COLO668 (cell line): ENCODE data around the gene SELENOK.
"Not testable (repeated sequence)": the region's sequence is repeated elsewhere in the genome, so short reads cannot be mapped to it uniquely, and the experiment has no call there.

Experiments
- DNase-seq: peaks from one replicate; lab custom pipeline; 2025; ENCODE audit not compliant: unreplicated experiment; lab: John Stamatoyannopoulos, UW

Gene SELENOK

GRCh38 chr3:53891497-53892285, at the start of gene SELENOK:
TSS of gene SELENOK (minus strand) at chr3:53891859.
- peak; percentile 96 for DNase-seq

- no peak for DNase-seq
Observed at GRCh38 chr3:53941184-53941583, 49.5 kb upstream of the SELENOK start.

- no peak for DNase-seq
Observed at GRCh38 chr3:53940623-53941022, 49.0 kb upstream of the SELENOK start.

- DNase-seq = no peak
Observed at GRCh38 chr3:53939813-53940212, 48.2 kb upstream of the SELENOK start.

- no peak for DNase-seq
Observed at GRCh38 chr3:53939086-53939582, 47.5 kb upstream of the SELENOK start.

DNA sequence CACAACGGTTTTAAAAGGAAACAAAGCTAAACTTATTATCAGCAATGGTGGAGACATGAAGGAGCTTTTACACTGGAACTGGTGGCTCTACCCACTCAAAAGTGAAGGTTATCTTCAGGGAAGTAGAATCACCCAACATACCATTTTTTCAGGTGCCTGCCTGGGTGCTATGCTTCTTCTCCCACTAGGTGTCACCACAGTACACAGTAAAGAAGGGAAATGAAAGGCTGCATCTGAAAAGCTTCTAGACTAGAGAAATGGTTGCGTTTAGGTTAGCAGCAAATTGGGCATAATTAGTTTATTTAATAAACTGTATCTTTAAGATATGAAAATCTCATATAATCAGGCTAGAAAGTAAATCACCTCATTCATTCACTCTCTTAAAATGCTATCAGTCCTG, 47.0 kb upstream of the SELENOK start:
- peak; percentile 29 for DNase-seq

DNA sequence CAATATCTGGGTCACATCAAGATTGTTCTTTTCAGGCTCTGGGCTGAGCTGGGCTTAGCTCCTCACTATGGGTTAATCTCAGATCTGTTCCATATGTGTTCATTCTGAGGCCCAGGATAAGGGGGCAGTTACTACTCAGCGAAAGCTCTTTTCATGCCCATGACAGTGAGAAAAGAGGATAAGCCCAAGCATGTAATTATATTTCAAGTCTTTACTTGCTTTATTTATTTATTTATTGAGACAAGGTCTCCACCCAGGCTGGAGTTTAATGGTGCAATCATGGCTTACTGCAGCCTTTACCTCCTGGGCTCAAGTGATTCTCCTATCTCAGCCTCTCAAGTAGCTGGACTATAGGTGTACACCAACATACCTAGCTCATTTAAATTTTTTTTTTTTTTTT, 44.7 kb upstream of the SELENOK start:
- DNase-seq = no peak

DNA sequence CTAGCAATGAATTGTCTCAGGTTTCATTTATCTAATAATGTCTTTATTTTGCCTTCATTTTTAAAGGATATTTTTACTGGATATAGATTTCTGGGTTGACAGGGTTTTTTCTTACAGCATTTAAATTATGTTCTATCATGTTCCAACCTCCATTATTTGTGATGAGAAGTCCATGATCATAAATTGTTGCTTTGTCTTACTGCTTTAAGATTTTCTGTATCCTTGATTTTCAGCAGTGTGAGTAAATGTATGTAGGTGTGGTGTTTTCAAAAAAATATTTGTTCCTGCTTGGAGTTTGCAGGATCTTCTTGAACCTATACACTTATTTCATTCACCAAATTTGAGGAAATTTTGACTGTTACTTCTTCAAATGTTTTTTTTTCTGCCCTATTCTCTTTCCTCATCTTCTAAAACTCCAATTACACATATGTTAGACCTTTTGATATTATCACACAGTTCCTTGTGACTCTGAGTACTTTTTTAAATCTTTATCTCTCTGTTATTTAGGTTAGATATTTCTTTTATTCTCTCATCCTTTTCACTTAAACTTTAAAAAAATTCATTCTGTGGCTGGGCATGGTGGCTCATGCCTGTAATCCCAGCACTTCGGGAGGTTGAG, 43.7 kb upstream of the SELENOK start:
- no peak for DNase-seq

DNA sequence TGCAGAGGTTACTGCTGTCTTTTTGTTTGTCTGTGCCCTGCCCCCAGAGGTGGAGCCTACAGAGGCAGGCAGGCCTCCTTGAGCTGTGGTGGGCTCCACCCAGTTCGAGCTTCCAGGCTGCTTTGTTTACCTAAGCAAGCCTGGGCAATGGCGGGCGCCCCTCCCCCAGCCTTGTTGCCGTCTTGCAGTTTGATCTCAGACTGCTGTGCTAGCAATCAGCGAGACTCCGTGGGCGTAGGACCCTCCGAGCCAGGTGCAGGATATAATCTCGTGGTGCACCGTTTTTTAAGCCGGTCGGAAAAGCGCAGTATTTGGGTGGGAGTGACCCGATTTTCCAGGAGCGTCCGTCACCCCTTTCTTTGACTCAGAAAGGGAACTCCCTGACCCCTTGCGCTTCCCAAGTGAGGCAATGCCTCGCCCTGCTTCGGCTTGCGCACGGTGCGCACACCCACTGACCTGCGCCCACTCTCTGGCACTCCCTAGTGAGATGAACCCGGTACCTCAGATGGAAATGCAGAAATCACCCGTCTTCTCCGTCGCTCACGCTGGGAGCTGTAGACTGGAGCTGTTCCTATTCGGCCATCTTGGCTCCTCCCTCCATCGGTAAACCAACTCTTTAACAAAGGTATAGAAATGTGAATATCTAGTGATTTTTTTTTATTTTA, 35.7 kb upstream of the SELENOK start:
- DNase-seq = not testable (repeated sequence)

- DNase-seq = no peak
Observed at GRCh38 chr3:53921296-53921695, 29.6 kb upstream of the SELENOK start.

GRCh38 chr3:53919741-53920140, 28.1 kb upstream of the SELENOK start:
- no peak for DNase-seq

GRCh38 chr3:53913401-53913800, 21.7 kb upstream of the SELENOK start:
- no peak for DNase-seq

- no peak for DNase-seq
Observed at GRCh38 chr3:53902711-53903110, 11.1 kb upstream of the SELENOK start.

- DNase-seq = no peak
Observed at GRCh38 chr3:53902067-53902466, 10.4 kb upstream of the SELENOK start.

DNA sequence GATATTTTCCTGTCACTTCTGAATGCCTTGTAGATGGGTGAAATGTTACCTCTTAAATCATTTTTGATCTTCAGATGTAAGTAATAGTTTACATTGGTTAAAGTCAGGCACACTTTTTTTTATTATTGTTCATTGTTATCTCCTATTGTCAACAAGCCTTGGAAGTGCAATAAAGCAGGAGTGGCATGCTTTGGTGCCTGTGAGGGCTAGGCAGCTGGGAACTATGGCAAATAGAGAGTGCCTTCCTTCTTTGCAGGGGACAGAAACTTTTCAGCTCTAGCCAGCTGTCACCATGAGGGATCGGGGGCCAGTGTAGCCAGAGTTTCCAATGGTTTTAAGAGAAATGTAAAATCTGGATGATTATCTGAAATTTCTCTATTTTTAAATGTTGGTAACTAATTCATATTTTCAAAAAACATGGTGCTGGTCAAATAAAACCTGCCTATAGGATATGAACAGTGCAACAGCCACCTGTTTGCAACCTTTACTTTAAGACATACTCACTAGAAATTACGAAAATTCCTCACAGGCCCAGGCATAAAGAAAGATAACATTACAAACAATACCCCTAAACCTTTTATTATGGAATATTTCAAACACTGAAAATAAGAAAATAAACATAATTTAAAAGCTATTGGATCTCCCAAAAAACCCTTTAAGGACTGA, 9.1 kb upstream of the SELENOK start:
- DNase-seq = no peak

- no peak for DNase-seq
Observed at GRCh38 chr3:53899750-53900149, 8.1 kb upstream of the SELENOK start.

DNA sequence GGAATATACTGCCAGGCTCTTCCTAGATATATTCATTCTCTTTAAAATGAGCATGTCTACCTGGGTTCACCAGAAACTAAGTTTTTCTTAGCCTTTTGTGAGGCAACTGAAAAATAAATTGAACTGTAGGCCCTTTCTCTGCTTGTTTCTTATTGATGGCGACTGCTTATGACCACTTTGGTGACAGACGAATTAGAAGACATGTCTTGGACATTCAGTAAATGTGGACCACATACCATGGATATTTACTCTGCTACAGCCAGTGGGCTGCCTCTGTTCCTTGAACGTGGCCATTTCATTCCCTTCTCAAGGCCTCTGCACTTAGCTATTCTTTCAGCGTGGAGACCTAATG, 603 bp upstream of the SELENOK start:
- no peak for DNase-seq

DNA sequence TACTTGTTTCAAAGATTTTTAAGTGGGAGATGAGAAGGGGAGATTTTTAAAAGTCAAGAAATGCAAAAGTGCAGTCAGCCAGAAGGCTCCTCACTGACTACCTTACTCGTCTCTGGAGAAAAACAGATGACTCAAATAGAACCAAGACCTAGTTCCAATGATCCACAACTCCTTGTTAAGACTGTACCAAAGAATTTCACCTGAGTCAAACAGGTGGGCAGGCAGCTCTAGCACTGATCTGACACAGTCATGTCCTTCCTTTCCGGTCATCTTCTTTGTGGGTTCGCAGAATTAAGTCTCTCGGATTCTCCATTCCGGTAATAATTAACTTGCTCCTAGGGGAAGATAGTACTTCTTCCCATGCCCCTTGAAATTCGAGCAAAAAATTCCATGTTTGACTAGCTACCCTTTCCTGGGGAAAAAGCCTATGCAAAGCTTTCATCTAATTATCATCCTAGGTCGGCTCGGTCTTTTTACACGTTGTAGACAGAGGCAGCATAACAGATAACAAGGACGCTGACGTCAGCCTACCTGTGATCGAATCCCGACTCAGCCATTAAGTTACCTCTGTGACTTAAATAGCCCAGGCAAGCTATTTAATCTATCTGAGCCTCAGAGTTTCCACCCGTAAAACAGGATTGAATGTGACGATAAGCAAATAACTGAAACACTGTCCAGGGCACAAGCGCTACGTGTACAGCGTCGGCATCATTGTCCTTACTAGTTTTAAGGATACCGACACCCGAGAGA, 758 bp downstream of the SELENOK start:
- peak; percentile 40 for DNase-seq

DNA sequence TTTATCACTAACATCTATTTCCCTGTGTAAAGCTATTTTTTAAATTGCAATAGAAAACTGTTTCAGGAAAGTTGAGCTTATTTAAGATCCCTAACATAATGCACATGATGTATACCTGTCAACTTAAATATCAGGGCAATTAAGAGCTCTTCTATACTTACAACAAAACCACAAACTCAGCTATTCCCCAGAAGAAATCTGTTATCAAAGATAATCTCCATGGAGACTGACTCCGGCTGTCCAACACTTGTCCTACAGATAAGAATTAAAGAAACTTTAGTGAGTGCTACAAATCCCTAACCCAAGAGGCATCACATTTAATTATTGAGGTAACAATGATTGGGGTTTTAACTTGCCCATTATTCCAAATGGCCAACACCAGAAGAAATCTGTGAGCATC, 3.4 kb downstream of the SELENOK start:
- no peak for DNase-seq

DNA sequence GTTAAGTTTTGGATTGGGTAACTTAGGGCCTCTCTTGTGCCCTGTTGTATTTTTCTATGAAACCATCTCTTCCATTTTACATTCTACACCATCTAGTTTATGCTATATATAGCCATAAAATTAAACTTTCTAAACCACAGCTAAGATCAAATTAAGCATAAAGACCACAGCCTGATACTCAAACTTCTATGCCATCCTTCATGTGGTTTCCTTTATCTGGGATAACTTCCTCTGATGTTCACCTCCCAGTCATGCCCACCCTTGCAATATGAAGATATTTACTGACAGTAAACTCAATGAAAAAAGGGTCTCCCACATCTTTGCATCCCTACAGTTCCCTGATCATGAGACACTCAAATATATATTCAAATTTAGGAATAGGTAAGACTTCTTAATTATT, 4.2 kb downstream of the SELENOK start:
- DNase-seq = no peak

DNA sequence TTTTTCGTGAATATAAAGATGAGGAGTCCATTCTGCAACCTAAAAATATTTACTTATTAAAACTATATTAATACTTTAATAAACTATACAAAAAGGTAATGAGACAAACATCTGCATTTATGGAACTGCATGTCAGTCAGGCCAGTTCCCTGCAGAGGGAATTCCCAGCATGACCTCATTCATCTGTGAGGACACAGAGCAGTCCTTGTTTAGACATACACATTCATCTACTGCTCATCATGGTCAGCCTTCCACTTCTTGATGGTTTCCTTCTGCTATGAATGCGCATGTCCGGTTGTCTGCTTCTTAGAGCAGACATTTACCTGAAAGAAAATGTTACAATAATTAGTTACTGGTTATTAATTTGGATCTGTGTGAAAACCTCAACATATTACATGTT, 6.4 kb downstream of the SELENOK start:
- no peak for DNase-seq
